ENCODE measurements around the gene RPS19.

The RPS19 gene

GRCh38 chr19:41921577-41922576, 61.8 kb downstream of the RPS19 start:
- H3K27me3 ChIP-seq (ENCODE audit: insufficient read depth, low read length), result peaks cover 98% of the 10 kb centered on the region
- H3K9me3 ChIP-seq (ENCODE audit: insufficient read depth, low read depth, low read length), result no peaks in the 10 kb centered on the region; the same call in none of the 2 replicates
- H3K4me3 ChIP-seq (ENCODE audit: low read length), result no peak overlapping the region; the same call in 1 of the 2 replicates
- H3K9ac ChIP-seq (ENCODE audit: low read depth, low read length), result no peak overlapping the region
- 0 out of 2 replicates have a peak, but pooled peaks cover 3% of the 10 kb centered on the region for H3K4me1 ChIP-seq (ENCODE audit: insufficient read depth, low read length)
- H3K36me3 ChIP-seq (ENCODE audit: insufficient read depth, low read depth, low read length), result no peaks in the 10 kb centered on the region
- no peak overlapping the region for H3K27ac ChIP-seq (ENCODE audit: low read length)

Measured in iPS-20b (cell line).